GM12878 (cell line): Measurements from ENCODE around the gene CD84. TPM values are rescaled to one million over a fixed set of nuclear protein-coding genes. Genes with fewer than 3 reads are reported as not detected.

Experiments used
- CEBPB ChIP-seq, 2 experiments: fragments of 150-350 bp in 1 of 2; IDR thresholded peaks; 2 replicates each; pipeline ENCODE4 v1.6.1; 2012 to 2014; ENCODE audit warnings: low read depth in 2 of 2, low read length in 2 of 2, borderline replicate concordance in 1 of 2, inconsistent platforms in 1 of 2
- IKZF2 ChIP-seq, 2 experiments: fragments of 450-650 bp; IDR thresholded peaks; 2 replicates each; pipeline ENCODE4 v1.6.1; 2017; ENCODE audit warnings: mild to moderate bottlenecking in 2 of 2, moderate library complexity in 2 of 2
- NFXL1 ChIP-seq: fragments of 450-650 bp; IDR thresholded peaks from 2 replicates; pipeline ENCODE4 v1.6.1; 2017; ENCODE audit warnings: antibody characterized with exemption, mild to moderate bottlenecking, borderline replicate concordance
- NFYB ChIP-seq: IDR thresholded peaks from 2 replicates; pipeline ENCODE4 v1.6.1; 2011; ENCODE audit warnings: low read depth, mild to moderate bottlenecking, low read length, improper control_type of control experiment, moderate library complexity; ENCODE audit not compliant: insufficient read depth
- SMAD1 ChIP-seq: fragments of 450-650 bp; IDR thresholded peaks from 2 replicates; pipeline ENCODE4 v1.6.1; 2018; ENCODE audit warnings: mild to moderate bottlenecking, low read depth; ENCODE audit not compliant: partially characterized antibody
- SMAD5 ChIP-seq: IDR thresholded peaks from 2 replicates; pipeline ENCODE4 v1.6.1; 2016; ENCODE audit warnings: antibody characterized with exemption, low read depth
- USF1 ChIP-seq: IDR thresholded peaks from 2 replicates; pipeline ENCODE4 v1.6.1; 2011; ENCODE audit warnings: borderline replicate concordance, low read depth, mild to moderate bottlenecking, moderate library complexity, mixed read lengths, low read length; ENCODE audit not compliant: insufficient read depth; ENCODE audit errors: extremely low read length
- ZBED1 ChIP-seq: IDR thresholded peaks from 2 replicates; pipeline ENCODE4 v1.6.1; 2016; ENCODE audit warnings: borderline replicate concordance
- polyA plus RNA-seq, 11 experiments: library from polyadenylated mRNA; depleted of rRNA in 4 of 11; unstranded in 6 of 11; stranded (reverse) in 5 of 11; fragments of >200 nt; fragmentation: Nextera tagmentation in 4 of 11; fragmentation: Illumina TruSeq in 1 of 11; extraction: Ambion mirVana in 4 of 11; extraction: Trizol in 1 of 11; gene quantifications; 1 replicate in 1 of 11; 2 replicates in 10 of 11; pipeline versions ENCODE4 v1.2.1 to v1.2.3, GENCODE V29; 2011 to 2016; ENCODE audit warnings: inconsistent platforms in 2 of 11, missing spikeins in 2 of 11, low read depth in 1 of 11
- total RNA-seq, 4 experiments: library from RNA; depleted of rRNA in 3 of 4; stranded (reverse); fragments of >200 nt in 3 of 4; fragmentation: Illumina TruSeq in 1 of 4; extraction: Trizol in 1 of 4; gene quantifications; 2 replicates each; pipeline versions ENCODE4 v1.2.1 to v1.2.3, GENCODE V29; 2013 to 2021
- TF ChIP-seq, protein P1 (sequence below): fragments of 450-650 bp; IDR thresholded peaks from 2 replicates; pipeline ENCODE4 v1.6.1; 2016; ENCODE audit warnings: mild to moderate bottlenecking, moderate library complexity, borderline replicate concordance

The CD84 gene
- total and polyA plus RNA-seq, 10 of the 15 experiments (the other 5 are each of a cell fraction or from before 2014, with no cell fraction given), result 3.4 to 20.3 (median 11.7) TPM

DNA sequence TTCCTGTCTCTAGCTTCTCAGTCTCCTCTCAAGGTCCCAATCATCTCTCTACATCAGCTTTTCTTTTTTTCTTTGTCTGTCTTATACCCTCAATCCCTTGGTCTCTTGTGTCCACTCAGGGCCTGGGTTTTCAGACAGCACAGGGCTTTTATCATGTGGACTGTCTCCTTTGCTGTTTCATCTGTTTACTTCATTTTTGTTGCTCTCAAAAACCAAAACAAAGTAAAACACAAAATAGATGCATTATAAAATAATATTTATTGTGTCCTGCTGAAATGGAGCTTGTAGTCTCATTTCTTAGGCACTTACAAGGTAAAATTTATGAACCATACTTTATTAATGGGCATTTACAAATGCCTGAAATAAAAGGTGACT lies 38.5 kb downstream of the CD84 start (continued):
- TF ChIP-seq, protein P1, sequence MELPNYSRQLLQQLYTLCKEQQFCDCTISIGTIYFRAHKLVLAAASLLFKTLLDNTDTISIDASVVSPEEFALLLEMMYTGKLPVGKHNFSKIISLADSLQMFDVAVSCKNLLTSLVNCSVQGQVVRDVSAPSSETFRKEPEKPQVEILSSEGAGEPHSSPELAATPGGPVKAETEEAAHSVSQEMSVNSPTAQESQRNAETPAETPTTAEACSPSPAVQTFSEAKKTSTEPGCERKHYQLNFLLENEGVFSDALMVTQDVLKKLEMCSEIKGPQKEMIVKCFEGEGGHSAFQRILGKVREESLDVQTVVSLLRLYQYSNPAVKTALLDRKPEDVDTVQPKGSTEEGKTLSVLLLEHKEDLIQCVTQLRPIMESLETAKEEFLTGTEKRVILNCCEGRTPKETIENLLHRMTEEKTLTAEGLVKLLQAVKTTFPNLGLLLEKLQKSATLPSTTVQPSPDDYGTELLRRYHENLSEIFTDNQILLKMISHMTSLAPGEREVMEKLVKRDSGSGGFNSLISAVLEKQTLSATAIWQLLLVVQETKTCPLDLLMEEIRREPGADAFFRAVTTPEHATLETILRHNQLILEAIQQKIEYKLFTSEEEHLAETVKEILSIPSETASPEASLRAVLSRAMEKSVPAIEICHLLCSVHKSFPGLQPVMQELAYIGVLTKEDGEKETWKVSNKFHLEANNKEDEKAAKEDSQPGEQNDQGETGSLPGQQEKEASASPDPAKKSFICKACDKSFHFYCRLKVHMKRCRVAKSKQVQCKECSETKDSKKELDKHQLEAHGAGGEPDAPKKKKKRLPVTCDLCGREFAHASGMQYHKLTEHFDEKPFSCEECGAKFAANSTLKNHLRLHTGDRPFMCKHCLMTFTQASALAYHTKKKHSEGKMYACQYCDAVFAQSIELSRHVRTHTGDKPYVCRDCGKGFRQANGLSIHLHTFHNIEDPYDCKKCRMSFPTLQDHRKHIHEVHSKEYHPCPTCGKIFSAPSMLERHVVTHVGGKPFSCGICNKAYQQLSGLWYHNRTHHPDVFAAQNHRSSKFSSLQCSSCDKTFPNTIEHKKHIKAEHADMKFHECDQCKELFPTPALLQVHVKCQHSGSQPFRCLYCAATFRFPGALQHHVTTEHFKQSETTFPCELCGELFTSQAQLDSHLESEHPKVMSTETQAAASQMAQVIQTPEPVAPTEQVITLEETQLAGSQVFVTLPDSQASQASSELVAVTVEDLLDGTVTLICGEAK, result no peak
- TF ChIP-seq USF1 (no peak), CEBPB (IDR thresholded peaks at IDR 0.05; ENCODE audit: borderline replicate concordance in 1 of 2, low read depth in 2 of 2, low read length in 2 of 2) (no peak), NFXL1 (no peak), SMAD5 (no peak), IKZF2 (IDR thresholded peaks at IDR 0.05) (no peak), SMAD1 (no peak), ZBED1 (no peak), NFYB (no peak)
